ENCODE results near the gene SUN1. TPM values are rescaled to one million over a fixed set of nuclear protein-coding genes. Genes with fewer than 3 reads are reported as not detected.

The SUN1 gene
- total RNA-seq, 1 experiment from 2014 or later = 181 TPM

- ATAC-seq (no peak), DNase-seq (ENCODE audit: low read depth, low spot score) (no peak)
- Histone ChIP-seq H3K9ac (ENCODE audit: low read length) (no peak overlapping the region), H3K36me3 (ENCODE audit: control insufficient read depth in 1 of 2, insufficient read depth in 2 of 2, low read length in 2 of 2) (peaks cover 29 to 57% of the 10 kb centered on the region in 2 experiments), H3K4me1 (ENCODE audit: control insufficient read depth in 1 of 2, insufficient read depth in 2 of 2, low read length in 2 of 2) (no peaks in the 10 kb centered on the region), H3K9me3 (ENCODE audit: control insufficient read depth in 1 of 2, insufficient read depth in 1 of 2, low read depth in 1 of 2, low read length in 2 of 2) (no peaks in the 10 kb centered on the region), H2AFZ (ENCODE audit: low read depth, low read length, poor library complexity, severe bottlenecking) (no peak overlapping the region), H3K4me2 (ENCODE audit: low read length) (no peak overlapping the region), H3K4me3 (replicated peaks in 1 of 2; ENCODE audit: low read depth in 1 of 2, low read length in 2 of 2) (no peak overlapping the region), H4K20me1 (ENCODE audit: insufficient read depth) (no peaks in the 10 kb centered on the region), H3K27me3 (ENCODE audit: insufficient read depth, low read length) (no peaks in the 10 kb centered on the region), H3K9me2 (ENCODE audit: insufficient read depth) (no peaks in the 10 kb centered on the region), H3K27ac (ENCODE audit: low read depth, low read length) (no peak overlapping the region), H3K79me2 (ENCODE audit: insufficient read depth, low read length) (peaks cover 37% of the 10 kb centered on the region)
- ChIA-PET POLR2A (no interaction called here), RAD21 (ENCODE audit: low non-redundant PET in 1 of 2, low total read pairs in 2 of 2, uncharacterized antibody in 2 of 2, unreplicated experiment in 2 of 2) (no interaction called here), CTCF (no interaction called here)
- no TSS peak for BruUV-seq (replicated peaks)
- TF ChIP-seq, protein P1, sequence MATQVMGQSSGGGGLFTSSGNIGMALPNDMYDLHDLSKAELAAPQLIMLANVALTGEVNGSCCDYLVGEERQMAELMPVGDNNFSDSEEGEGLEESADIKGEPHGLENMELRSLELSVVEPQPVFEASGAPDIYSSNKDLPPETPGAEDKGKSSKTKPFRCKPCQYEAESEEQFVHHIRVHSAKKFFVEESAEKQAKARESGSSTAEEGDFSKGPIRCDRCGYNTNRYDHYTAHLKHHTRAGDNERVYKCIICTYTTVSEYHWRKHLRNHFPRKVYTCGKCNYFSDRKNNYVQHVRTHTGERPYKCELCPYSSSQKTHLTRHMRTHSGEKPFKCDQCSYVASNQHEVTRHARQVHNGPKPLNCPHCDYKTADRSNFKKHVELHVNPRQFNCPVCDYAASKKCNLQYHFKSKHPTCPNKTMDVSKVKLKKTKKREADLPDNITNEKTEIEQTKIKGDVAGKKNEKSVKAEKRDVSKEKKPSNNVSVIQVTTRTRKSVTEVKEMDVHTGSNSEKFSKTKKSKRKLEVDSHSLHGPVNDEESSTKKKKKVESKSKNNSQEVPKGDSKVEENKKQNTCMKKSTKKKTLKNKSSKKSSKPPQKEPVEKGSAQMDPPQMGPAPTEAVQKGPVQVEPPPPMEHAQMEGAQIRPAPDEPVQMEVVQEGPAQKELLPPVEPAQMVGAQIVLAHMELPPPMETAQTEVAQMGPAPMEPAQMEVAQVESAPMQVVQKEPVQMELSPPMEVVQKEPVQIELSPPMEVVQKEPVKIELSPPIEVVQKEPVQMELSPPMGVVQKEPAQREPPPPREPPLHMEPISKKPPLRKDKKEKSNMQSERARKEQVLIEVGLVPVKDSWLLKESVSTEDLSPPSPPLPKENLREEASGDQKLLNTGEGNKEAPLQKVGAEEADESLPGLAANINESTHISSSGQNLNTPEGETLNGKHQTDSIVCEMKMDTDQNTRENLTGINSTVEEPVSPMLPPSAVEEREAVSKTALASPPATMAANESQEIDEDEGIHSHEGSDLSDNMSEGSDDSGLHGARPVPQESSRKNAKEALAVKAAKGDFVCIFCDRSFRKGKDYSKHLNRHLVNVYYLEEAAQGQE (IDR thresholded peaks at IDR 0.05; ENCODE audit: low read depth) = no peak
- TF ChIP-seq SP1 (IDR thresholded peaks at IDR 0.05; ENCODE audit: low read depth) (no peak), TCF7L2 (IDR thresholded peaks at IDR 0.05; ENCODE audit: borderline replicate concordance, extremely low read depth, insufficient read depth, insufficient read length) (no peak), POLR2AphosphoS5 (IDR thresholded peaks at IDR 0.05; ENCODE audit: low read depth, low read length) (no peak), EGR1 (IDR thresholded peaks at IDR 0.05; ENCODE audit: low read depth) (no peak), CTCF (IDR thresholded peaks at IDR 0.05 in 2 of 3, conservative IDR thresholded peaks at IDR 0.05 in 1 of 3; ENCODE audit: borderline replicate concordance in 1 of 3, insufficient read depth in 1 of 3, low read depth in 2 of 3, low read length in 2 of 3) (no peak), ELF1 (IDR thresholded peaks at IDR 0.05; ENCODE audit: borderline replicate concordance, low read depth) (no peak), CEBPB (IDR thresholded peaks at IDR 0.05; ENCODE audit: low read depth) (no peak), EZH2phosphoT487 (IDR thresholded peaks at IDR 0.05; ENCODE audit: borderline replicate concordance) (no peak), CBX3 (IDR thresholded peaks at IDR 0.05; ENCODE audit: low read depth) (no peak), JUND (IDR thresholded peaks at IDR 0.05) (no peak), ATF3 (IDR thresholded peaks at IDR 0.05) (no peak), ZFX (IDR thresholded peaks at IDR 0.05) (no peak), ZNF274 (IDR thresholded peaks at IDR 0.05; ENCODE audit: low read depth, low read length) (no peak), RAD21 (IDR thresholded peaks at IDR 0.05; ENCODE audit: low read depth) (no peak), SRF (IDR thresholded peaks at IDR 0.05; ENCODE audit: low read depth) (no peak), POLR2A (IDR thresholded peaks at IDR 0.05; ENCODE audit: borderline replicate concordance, extremely low read depth, insufficient read depth, insufficient read length) (no peak)
- TF ChIP-seq, protein P2, sequence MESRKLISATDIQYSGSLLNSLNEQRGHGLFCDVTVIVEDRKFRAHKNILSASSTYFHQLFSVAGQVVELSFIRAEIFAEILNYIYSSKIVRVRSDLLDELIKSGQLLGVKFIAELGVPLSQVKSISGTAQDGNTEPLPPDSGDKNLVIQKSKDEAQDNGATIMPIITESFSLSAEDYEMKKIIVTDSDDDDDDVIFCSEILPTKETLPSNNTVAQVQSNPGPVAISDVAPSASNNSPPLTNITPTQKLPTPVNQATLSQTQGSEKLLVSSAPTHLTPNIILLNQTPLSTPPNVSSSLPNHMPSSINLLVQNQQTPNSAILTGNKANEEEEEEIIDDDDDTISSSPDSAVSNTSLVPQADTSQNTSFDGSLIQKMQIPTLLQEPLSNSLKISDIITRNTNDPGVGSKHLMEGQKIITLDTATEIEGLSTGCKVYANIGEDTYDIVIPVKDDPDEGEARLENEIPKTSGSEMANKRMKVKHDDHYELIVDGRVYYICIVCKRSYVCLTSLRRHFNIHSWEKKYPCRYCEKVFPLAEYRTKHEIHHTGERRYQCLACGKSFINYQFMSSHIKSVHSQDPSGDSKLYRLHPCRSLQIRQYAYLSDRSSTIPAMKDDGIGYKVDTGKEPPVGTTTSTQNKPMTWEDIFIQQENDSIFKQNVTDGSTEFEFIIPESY (IDR thresholded peaks at IDR 0.05; ENCODE audit: extremely low read depth, insufficient replicate concordance, low read length) = no peak
- TF ChIP-seq, protein P3, sequence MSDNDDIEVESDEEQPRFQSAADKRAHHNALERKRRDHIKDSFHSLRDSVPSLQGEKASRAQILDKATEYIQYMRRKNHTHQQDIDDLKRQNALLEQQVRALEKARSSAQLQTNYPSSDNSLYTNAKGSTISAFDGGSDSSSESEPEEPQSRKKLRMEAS (IDR thresholded peaks at IDR 0.05) = no peak
- intact Hi-C loops (cut with micrococcal nuclease) = no loop called here
Measured at GRCh38 chr7:853366-854117, 21.3 kb downstream of the SUN1 start.
